Epidermal melanocyte (primary cell): ENCODE measurements around the gene SPTBN2.

Experiments
- DNase-seq: peaks from one replicate; pipeline ENCODE4 v3.0.0; 2011; ENCODE audit warnings: low spot score; ENCODE audit not compliant: insufficient read length

Gene SPTBN2

DNA sequence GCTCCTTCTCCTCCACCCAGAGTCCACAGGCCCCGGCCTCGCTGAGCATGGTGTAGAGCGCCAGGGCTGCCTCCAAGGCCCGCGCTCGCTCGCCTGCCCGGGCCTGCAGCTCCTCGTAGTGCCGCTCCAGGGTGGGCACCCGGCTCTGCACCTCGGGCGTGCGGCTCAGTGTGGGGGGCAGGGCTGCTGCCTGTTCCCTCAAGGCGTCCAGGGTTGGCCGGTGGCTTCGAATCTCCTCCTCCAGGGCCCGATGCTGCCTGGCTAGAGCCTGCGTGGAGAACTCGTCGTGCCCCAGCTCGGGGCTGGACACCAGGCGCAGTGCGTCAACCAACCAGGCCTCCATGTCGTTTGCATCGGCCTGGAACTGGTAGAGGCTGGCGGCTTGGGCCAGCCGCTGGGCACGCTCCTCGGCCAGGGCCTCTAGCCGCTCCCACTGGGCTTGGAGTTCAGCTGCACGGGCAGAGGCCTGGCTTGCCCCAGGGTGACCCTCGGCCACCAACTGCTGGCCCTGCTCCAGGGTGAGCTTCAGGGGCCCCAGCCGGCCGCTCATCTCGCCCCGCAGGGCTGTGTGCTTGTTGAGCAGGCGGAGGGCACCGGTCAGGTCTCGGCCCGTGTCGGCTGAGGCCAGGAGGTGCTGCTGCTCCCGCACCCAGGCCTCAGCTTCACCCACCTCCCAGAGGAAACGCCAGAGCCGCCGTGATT lies 24.2 kb downstream of the SPTBN2 start:
- DNase-seq, result no peak

- DNase-seq, result no peak
Observed at GRCh38 chr11:66701432-66702240, 27.4 kb downstream of the SPTBN2 start.

DNA sequence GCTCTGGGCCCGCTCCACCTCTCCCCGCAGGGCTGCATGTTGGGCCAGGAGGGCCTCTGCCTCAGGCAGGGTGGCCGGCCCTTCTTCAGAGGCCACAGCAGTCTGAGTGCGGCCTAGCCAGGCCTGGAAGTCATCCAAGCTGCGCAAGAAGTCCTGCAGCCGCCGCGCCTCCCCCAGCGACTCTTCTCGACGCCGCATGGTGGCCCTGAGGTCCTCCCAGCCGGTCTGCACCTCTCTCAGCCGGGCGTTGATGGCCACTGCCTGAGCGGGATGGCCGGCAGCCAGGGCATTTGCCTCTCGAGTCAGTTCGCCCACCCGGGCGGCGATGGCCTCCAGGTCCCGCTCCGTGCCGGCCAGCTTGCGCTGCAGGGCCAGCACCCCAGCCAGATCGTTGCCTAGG lies 28.3 kb downstream of the SPTBN2 start:
- DNase-seq, result no peak

DNA sequence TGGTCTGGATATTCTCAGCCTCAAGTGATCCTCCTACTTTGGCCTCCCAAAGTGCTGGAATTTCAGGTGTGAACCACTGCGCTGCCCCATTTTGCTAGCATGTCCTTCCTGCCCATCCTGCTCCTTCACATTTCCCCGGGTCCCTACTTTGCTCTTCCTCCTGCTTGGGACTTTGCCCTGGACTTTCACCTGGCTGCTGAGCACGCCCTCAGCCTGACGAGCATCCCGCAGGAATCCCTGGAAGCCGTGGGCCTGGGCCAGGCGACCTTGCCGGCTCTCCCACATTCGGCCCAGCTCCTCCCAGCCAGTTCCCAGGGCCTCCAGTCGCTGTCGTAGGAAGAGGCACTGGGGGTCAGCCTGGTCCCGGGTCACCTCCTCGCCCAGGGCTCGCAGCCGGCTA lies 28.7 kb downstream of the SPTBN2 start:
- DNase-seq, result no peak

- no peak for DNase-seq
Observed at GRCh38 chr11:66698491-66698890, 30.5 kb downstream of the SPTBN2 start.

GRCh38 chr11:66697988-66698387 lies 31.0 kb downstream of the SPTBN2 start:
- DNase-seq, result no peak

DNA sequence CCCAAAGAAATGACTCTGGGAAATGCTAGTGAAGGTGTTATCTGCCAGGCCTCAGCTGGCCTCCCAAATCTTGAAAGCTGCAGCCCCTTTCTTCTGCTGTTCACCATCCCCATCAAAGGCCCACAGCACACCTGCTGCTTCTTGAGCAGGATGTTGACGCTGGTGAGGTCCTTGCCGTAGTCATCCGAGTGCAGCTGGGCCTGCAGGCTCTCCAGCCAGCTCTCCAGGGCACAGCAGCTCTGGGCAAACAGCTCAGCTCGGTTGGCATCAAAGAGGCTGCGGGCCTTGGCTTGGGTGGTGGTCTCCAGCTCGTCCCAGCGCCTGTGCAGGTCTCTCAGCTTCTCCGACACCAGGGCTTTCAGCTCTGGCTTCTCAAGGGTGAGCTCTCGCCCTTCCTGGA lies 32.9 kb downstream of the SPTBN2 start:
- no peak for DNase-seq

DNA sequence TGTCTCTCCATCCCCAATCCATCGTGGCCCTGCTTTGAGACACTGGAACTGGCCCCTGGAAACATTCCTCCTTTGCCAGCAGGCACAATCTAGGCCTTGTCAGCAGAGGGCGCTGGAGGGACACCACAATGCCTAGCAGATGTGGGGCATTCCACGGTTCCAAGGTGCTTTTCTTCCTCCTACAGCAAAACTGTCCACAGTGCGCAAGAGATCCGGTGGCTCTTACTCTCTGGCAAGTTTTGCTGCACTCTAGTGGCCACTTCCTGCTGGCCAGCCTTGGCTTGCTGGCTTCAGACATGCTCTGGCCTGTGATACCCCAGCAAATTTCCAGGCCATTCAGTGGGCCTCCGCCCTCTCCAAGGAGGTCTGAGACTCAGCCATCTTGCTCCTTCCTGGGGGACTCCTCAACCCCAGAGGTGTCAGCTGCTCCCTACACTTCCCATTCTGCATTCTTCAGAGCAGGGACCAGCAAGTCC lies 34.2 kb downstream of the SPTBN2 start:
- peak; percentile 96 for DNase-seq

GRCh38 chr11:66694056-66694410 lies 35.0 kb downstream of the SPTBN2 start:
- DNase-seq, result no peak

GRCh38 chr11:66693356-66694055 lies 35.5 kb downstream of the SPTBN2 start:
- no peak for DNase-seq

DNA sequence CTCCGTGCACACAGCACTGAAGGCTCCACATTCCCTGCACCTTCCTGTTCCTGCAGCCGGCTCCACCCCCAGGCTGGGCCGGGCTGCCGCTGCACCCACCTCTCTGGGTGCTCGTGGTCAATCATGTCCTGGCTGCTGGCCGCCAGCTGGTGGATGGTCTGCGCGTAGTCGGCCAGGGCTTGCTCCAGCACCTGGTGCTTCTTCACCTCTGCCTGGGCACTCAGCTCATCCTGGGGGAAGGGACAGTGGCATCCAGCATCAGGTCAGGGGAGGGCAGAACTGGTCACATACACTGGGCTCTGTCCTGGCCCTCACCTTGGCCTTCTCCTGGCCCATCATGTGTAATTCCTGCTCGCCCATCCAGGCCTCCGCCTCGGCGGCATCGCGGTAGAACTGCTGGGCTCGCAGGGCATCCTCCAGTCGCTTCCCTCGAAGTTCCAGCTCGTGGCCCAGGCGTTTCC lies 36.1 kb downstream of the SPTBN2 start:
- no peak for DNase-seq

DNA sequence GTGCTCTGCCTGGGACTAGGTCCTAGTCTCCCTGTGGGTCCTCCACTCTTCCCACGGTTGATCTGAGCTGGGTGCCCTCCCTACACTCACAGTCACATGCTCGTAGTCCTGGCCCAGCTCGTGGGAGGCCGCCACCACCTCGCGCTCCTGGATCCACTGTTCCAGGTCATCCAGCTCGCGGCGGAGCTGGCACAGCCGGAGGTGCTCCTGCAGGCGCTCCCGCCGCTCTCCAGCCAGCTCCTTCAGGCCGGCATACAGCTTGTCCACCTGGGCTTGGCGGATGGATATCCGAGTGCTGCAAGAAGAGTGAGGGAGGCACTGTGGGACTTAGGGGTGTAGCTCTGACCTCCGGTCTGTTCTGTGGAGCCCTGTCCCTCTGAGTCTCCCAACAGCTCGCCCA lies 36.6 kb downstream of the SPTBN2 start:
- DNase-seq, result no peak

DNA sequence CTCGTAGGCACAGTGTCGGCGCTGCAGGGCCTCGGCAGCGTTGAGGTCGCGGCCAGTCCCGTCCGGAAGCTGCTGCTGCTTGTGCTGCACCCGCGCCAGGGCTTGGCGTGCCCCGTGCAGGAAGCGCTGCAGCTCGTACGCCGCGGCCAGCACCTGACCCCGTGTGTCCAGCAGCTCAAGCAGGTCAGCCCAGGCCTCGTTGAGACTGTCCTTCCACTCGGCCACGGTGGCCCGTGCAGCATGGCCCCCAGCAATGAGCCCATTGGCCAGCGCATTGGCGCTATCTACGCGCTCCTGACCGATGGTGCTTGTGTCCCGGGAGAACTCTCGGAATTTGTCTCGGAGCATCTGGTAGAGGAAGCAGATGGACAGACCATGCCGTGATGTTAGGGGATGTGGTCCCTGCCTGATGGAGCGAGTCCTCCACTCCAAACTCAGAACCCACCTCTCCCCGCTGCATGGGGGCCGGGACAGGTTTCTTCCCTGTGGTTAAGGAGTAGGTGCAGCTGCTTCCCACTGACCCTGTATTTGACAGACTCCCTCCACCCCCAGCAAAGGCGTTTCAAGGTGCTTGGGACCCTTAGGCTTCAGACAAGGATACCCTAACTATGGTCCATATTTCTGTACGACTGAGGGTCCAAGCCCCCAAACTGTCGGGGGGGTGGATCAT lies 37.6 kb downstream of the SPTBN2 start:
- DNase-seq, result no peak

DNA sequence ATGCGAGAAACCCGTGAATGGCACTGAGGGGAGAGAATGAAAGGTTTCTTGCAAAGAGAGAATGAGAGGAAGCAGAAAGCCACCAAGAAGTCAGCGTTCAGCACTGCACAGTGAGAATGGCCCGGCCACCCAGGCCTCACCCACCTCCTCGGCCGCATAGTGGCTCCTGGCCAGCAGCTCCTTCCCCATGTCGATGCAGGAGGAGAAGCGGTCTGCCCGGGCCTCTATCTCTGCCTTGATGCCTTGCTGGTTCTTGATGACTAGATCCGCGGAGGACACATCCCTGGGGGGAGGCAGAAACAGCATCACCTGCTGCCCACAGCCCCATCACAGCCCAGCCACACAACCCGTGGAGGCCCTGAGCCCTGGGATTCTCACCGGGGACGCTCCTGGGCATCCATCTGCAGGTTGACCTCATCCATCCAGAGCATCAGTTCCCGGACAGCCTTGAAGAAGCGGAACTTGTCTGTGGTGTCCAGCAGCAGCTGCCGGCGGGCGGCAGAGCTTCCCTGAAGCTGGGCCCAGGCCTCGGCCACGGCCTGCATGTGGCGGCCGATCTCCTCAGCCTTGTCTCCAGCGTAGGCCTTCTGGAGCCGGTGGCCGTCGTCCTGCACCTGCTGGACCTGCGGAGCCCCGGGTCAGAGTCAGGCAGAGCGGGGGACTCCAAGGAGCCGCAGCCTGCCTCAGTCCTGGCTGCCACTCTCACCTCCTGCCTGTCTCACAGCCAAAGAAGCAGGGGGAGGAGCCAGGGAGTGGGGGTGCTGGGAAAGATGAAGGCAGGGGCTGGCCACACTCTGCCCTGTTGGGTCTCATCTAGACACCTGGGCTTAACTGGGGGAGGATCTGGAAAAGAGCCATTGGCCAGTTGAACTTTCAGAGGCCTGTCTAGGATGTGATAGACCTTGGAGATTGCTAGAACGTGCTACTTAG lies 39.1 kb downstream of the SPTBN2 start:
- DNase-seq, result no peak

DNA sequence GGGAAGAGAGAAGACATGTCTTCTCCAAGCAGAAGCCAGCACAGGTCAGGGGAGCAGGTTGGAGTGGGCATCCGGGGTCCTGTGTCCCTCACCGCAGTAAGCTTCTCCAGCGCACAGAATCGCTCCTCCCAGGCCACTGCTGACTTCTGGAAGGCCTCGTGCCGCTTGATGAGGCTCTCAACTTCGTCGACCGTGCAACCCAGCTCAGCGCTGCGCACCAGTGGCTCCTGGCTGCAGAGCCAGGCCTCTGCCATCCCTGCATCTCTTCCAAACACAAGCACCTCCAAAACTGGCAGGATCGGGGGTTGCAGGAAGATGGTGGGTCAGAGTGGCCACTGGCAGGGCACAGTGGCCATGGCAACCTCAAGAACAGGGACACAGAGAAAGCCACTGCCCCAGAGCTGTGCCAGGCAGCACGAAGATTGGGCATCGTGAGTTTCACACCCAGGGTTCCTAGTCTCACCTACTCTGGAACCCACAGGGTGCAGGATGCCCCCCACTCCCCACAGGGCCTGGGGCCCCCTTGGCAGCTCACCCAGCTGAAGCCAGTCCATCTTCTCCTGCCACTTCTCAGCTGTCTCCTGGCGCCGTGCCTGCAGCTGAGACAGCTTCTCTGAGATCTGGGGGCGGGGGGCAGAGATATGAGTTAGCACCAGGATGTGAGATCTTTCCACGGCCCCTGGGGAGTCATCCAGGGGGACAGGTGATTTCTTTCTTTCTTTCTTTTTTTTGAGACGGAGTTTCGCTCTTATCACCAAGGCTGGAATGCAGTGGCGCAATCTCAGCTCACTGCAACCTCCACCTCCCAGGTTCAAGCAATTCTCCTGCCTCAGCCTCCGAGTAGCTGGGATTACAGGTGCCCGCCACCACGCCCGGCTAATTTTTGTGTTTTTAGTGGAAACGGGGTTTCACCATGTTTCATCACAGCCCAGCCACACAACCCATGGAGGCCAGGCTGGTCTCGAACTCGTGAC lies 40.2 kb downstream of the SPTBN2 start:
- no peak for DNase-seq

DNA sequence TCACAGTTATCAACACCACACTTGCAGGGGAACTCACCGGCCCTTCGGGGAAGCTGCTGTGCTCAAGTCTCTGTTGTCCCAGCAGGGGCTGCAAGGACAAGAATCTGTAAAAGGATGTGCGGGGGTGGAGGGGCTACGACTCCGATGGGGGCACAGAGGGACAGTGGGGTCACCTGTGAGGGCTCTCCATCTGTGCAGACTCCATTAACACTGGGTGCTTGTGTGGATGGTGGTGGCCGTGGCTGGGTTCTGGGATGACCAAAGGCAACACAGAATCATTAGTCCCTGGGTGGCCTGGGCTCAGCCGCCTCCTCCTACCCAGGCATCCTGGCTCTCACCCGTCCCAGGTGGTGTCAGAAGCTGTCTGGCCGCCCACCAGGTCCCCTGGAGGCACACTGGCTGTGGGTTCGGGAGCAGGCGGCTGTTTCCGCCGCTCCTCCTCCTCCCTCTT lies 41.2 kb downstream of the SPTBN2 start:
- no peak for DNase-seq

DNA sequence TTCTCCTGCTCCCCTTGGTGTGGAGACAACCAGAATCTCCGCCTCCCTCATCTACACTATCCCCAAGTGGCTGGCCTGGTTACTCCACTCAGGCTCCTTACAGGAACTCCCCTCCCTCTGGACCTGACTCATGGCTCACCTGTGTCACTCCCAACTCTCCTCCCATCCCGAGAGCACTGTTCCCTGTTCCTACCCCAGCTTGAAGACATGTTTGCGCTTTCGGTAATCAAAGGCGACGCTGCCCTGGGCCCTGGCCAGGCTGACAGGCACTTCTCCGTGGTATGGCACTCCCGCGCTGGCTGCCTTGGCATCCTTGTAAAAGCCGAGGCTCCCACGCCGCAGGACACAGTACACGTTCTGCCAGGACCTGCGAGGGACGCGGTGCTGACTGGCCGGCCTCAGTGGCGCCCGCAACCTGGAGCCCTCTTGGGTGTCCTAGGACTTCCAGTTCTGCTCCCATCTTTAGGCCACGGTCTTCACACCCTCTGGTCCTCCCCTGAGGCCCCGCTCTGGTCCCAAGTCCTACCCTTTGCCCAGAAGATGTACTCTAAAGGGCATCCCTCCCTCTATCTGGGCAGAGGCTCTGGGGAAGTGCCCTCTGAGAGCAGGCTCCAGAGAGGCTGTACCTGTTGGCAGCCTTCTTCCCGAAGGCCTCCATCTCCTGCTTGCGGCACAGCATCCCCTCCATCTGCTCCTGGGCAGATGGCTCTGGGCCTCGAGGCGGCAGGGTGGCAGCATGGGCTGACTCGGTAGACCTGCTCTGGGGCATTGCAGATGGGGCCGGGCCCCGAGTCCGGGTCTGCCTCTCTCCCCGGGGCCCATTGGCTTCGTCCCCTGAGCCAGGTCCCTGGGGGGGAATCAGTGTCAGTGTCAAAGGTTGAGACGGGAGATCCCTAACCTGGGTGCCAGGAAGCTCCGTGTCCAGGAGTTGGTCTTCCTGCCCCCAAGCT lies 41.9 kb downstream of the SPTBN2 start:
- no peak for DNase-seq
